Raji (cell line): ENCODE data around the gene DEGS2.

ENCODE experiments used
- POLR2A ChIP-seq: IDR thresholded peaks from 2 replicates; pipeline ENCODE4 v1.6.1; 2011; ENCODE audit warnings: low read depth, low read length, control low read depth; ENCODE audit not compliant: insufficient read depth

Gene DEGS2

DNA sequence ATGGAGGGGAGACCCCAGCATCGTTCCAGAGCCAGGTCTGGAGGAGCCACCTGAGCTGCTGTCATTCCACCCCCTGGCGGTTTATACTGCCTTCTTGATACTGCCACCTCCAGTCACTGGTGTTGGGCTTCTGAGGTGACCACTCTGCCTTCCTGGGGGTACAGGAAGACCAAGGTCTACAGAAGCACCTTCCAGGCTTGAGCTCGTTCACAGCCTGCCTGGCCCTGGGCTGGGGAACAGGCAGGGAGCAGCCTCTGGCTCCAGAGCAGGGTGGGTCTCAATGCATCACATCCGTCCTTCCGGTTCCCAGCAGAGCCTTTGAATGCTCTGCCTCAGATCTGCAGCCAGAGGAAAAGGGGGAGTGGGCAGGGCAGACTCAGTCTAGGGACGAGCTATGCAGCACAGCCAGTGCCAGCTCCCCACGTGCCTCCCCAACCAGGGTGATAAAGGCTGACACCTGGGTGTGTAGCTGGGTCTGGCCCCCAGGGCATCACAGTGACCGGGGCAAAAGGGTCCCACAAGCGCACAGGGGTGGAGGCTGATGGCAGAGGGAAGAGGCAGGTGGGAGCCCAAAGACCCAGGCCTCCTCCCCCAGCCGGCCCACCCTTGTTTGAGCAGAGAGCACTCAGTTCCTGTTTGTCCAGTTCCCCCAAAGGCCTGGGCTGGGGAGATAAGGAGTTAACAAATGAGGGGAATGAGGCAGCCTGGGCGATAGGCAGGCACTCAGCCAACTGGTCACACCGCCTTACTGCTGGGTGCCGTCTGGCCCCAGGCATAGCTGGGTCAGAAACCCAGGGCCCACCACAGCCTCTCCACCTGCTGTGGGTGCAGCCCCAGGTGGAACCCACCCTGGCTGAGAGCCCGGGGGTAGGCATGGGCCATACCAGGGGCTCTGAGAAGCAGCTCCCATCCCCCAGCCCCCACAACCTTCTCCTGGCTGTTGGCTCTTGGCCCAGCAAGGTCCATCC lies 17.1 kb downstream of the DEGS2 start:
- no peak for TF ChIP-seq POLR2A

DNA sequence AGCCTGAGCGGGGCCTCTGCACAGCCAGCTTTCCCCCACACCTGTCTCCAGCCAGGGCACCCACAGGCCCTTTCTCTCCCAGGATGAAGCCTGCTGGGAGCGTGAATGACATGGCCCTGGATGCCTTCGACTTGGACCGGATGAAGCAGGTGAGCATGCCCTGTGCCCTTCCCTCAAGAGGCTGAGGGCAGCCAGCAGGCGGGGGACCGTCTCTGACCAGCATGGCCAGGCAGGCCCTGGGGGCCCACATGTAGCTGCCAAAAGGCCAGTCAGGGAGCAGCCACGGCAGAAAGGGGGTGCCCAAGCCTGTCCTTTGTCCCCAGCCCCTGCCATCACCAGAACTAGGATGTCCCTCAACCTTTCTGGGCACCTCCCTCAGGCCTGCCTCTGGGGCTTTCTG lies 18.3 kb downstream of the DEGS2 start:
- no peak for TF ChIP-seq POLR2A

DNA sequence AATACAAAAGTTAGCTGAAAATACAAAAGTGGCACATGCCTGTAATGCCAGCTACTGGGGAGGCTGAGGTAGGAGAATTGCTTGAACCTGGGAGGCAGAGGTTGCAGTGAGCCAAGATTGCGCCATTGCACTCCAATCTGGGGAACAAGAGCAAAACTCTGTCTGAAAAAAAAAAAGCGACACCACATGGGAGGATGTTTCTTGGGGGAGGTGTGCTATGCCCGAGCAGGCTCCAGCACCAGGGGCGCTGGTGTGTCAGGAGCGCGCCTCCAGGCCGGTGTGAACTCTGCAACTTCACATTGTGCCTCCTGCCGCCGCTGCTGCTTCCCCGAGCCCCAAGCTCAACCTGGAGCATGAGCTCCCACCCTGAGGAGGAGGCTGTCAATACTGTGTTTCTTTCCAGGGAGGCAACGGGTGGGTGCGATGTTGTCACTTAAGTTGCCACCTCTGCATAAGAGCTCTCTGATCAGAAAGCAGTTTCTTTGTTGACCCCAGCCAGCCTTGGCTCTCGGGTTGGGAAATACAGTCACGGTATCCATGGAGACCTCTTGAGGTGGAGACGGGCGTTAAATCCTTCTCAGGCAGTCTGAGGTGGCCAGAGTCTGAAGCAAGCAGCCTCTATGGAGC lies 18.9 kb downstream of the DEGS2 start:
- TF ChIP-seq POLR2A: no peak

DNA sequence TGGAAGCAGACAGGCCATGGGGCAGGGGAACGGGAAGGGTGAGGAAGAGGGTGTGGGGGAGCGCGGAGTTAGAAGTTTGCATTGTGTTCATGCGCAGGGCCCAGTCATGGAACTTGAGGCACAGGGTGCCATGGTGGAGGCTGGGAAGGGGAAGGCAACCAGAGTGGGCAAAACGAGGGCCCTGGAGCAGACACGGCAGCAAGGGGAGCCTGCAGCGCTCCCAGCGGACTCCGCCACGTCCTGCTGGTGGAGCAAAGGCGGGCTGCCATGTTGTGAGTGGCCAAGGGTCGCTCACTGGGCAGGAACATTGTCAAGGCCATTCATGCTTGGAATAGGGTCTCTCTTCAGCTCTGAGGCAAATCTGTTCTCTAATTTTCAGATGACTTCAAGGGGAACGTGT lies 20.5 kb downstream of the DEGS2 start:
- TF ChIP-seq POLR2A: no peak

DNA sequence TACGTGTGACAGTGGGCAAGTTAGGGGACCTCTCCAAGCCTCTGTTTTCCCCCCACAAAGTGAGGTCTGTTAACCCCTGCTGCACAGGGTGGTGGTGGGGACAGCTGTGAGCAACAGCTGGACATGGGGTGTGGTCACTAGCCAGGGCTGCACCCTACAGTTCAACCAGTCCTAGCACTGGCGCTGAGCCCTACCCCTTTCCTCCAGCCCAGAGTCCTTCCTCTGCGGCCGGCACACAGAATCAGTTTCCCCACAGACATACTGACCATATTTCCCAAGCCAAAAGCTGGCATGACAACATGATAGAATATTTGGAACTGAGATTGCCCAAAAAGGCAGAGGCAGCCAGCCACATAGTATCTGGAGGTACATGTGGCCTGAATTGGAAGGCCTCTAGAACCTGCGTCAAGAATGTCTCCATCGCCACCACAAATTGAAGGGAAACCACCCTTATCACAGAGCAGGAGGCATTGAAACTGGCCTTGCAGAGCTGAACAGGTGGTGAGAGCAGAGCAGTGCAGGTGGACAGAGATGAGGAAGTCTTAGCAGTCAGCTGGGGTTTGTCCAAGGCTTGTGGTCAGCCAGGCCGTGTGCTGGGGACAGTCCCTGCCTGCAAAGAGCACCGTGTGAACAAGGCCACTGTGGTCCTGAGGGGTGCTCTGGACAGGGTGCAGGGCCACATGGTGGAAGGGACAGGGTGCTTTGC lies 21.2 kb downstream of the DEGS2 start:
- no peak for TF ChIP-seq POLR2A

DNA sequence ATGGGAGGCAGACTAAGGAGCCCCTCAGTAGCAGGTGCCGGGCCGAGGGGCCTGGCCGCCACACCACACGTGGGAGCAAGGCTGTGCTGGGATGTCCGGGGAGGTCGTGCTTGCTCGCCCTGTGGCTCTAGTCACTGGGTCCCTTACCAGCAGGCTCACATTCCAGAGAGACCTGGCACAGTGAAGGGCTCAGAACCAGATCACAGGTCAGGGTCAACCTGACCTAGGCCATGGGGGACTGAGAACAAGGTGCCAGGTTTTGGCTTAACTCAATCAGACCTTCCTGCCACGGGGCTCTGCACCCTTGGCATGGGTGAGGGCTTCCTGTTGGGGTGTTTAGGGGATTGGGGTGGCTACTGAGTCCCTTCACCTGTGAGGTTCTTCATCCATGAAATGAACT lies 22.3 kb downstream of the DEGS2 start:
- no peak for TF ChIP-seq POLR2A

DNA sequence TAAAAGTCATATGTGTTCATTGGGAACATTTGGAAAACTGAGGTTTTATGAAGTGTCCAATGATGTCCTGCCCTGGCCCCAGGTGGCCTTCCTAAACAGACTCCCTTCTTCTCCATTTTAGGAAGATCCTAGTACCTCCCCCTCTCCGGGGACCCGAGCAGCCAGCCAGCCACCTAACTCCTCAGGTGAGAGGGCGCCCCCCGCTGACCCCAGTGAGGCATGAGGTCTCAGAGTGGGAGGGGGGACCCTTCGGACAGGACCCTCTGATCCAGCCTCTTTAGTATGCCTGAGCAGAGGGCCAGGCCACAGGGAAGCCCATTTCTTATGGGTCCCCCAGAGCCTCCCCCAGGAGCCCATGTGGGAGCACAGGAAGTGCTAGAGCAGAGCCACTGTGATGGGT lies 23.7 kb downstream of the DEGS2 start:
- no peak for TF ChIP-seq POLR2A

DNA sequence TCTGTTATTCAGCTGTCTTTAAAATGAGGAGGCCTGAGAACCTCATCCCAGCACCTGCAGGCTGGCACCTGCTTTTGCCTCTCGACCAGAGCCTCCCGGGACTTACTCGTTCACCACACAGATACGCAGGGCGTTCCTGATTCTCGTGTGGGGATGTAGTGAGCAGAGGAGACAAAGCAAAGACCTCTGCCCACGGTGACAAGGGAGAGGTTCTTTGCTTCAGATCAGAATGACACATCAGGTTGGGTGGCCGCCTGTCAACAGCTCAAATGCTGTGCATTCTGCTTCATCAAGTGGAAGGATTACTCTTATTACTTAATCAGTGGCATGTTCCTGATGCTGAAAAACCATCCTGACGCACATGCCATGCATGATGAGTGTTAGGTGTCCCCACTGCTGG lies 24.4 kb downstream of the DEGS2 start:
- no peak for TF ChIP-seq POLR2A

DNA sequence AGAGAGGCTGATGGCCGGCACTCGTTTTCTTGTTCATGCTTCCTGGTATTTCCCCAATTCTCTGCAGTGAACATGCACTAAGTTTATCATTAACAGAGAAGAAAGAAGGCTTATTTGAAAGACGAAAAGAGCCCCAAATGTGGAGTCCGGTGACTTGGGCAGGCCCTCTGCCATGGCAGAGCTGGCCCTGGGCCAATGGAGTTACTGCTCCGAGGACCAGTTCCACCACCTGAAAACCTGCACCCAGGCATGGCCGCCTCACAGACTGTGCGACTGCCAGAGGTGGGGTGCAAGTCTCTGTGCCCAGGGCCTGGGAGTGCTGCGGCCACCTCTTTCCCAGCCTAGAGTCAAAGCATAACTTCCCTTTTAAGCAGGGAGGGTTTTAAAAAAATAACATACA lies 24.9 kb downstream of the DEGS2 start:
- TF ChIP-seq POLR2A: no peak

DNA sequence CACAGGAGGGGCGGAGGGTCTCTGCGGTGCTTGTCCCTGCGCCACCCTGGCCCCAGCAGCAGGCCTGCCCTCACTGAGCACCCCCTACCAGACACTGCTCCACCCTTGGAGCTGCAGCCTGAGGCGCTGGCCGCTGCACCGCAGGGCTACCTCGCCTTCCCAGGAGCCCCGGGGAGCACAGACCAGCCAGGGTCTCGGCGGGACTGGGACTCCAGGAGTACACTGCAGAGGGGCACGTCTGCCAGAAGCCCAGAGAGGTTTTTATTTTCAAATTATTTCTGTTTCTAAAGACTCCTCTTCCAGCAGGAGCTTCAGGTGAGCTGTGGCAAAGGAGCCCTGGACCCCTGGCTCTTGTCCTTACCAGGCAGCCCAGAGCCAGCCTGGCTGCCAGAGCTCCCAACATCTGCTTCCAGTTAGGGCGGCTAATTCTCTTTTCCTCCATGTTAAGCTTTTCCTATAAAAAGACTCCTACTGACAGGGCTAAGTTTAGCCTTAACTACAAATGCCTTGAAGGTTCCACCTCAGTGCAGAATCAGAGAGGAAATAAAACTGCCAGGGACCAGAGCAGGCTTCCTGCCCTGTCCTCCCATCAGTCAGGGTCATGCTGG lies 26.4 kb downstream of the DEGS2 start:
- no peak for TF ChIP-seq POLR2A

DNA sequence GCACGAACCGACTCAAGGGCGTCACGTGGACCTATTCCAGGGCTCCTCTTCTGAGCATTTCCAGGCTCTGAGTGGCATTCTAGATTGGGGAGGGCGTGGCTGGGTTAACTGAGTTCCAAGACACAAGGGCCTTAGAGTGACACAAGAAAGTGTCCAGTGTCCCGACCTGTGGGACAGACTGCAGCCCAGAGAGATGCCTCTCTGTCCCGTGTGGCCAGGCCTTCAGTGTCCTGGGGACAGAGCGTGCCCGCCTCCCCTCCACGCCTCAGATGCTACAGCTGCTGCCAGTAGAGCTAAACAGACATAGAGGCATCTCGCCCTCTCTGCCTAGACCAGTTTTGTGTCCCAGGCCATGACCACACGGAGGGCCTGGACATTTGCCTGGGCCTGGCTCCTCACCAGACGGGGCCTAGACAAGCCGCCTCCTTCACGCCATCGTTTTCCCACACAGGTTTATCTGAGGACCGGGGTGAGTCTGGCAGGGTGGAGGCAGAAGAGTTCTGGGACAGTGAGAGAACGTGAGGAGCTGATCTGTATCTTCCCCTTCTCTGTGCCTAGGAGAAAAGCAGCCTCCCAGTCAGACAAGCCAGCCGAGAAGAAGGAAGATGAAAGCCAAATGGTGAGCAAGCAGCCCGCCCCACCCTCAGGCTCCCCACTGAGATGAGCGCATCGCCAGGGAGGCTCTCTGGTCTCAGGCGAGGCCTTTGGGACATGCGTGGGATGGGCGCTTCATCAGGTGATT lies 27.1 kb downstream of the DEGS2 start:
- no peak for TF ChIP-seq POLR2A

DNA sequence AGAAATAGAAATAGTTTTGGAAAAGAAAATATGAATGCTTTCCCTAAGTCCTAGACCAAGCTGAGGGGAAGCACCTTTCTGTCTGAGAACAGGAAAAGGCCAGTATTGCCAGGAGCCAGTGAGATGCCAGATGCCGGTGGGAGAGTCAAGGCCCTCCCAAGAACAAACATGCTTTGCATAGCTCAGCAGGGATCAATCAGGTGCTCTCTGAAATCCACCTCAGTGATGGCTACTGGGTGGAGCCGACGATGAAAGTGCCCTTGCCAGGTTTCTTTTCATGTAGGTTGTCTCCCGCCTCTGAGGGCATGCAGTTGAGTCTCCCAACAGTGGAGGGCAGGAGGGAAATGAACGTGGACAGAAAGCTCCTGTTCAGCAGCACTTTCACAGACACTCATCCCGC lies 28.3 kb downstream of the DEGS2 start:
- TF ChIP-seq POLR2A: no peak

DNA sequence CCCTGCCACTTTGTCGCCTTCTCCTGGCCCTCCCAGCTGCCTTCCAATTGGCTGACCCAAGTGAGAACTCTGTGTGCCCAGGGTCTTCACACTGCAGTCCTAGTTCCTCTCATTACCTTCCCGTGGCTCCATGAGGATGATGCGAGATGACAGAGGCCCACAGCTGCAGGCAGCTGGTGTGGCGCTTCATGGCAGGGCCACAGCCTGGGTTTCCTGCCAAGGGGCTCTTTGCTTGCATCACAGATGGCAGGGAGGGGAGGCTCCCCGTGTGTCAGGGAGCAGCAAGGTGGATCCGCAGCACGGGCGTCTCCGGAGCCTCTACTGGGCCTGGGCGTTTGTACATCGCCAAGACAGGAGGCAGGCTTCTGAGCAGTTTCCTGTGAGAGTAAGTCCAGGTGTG lies 28.9 kb downstream of the DEGS2 start:
- TF ChIP-seq POLR2A: no peak

DNA sequence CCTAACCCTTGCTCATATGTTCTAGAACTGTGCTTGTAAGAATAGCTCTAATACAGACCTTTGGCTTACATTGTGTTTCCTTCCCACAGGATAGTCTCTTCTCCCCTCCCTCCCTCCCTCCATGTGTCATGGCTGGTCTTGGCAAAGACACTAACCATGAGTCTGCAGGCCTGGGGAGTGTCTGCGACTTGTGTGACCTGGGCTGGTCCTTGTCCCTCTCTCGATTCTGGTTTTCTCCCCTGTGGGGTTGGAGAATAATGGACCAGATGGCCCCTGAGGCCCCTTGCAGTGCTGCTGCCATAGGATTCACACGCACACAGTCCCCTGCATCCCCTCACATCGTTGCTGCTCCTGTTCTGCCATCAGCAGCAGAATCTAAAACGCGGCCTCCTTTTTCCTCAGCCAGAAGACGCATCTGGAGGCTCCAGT lies 30.3 kb downstream of the DEGS2 start:
- no peak for TF ChIP-seq POLR2A

DNA sequence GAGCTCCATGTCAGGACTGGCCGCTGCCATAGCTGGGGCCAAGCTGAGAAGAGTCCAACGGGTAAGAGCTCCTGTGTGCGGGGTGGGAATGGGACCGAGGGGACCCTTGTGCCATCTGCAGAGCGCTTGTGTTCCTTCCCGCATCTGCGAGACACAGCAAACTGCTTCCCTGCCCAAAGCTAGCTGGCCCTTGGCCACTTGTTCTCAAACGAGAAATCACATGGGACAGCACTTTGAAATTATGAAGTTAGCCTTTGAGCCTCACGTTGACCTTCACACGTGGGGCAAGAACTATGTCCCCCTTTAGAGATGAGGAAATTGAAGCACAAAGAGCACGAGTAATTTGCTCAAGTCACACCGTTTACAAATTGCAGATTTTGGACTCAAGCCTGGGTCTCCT lies 30.8 kb downstream of the DEGS2 start:
- no peak for TF ChIP-seq POLR2A
